ENCODE results near the gene DYRK2. TPM values are rescaled to one million over a fixed set of nuclear protein-coding genes. Genes with fewer than 3 reads are reported as not detected.

Gene DYRK2
- total RNA-seq, 2 donors from 2014 or later, result 22.5 to 35.3 TPM

DNA sequence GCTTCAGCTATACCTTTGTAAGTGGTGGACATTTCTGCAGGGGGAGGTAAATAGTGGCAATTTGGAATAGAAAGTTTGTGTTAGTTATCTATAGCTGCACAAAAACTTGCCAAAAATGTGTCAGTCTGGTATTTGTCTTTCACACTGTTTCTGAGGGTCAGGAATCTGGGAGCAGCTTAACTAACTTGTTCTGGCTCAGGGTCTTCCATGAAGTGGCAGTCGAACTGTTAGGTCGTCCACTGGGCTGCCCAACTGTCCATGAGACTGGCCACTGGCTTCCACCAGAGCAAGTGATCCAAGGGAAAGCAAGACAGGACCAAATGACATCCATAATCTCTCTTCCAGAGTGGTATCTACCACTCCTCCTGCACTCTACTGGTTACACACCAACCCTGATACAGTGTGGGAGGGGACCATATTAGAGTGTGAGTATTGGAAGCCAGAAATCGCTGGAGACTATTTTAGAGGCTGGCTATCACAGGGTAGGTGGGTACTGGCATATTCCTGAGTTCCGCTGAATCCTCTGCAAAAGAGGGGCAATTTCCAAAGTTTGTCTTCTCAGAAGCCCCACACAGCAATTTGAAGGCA is 60.9 kb downstream of the DYRK2 start:
- Histone ChIP-seq H3K4me3 (no peak overlapping the region), H3K36me3 (no peaks in the 10 kb centered on the region), H3K9me3 (no peaks in the 10 kb centered on the region), H3K27ac (no peak overlapping the region), H3K27me3 (replicated peaks; ENCODE audit: insufficient read depth) (no peaks in the 10 kb centered on the region), H3K4me1 (ENCODE audit: control insufficient read depth in 1 of 2, low read depth in 2 of 2) (peaks cover 0 to 8% of the 10 kb centered on the region in 2 donors)
- ATAC-seq (ENCODE audit: insufficient number of reproducible peaks, low FRiP score, low read depth) (no peak), DNase-seq (ENCODE audit: low spot score) (no peak)
- no peak for TF ChIP-seq CTCF (IDR thresholded peaks at IDR 0.05)

GRCh38 chr12:67710582-67710981 is 62.0 kb downstream of the DYRK2 start:
- Histone ChIP-seq H3K4me1 (ENCODE audit: control insufficient read depth in 1 of 2, low read depth in 2 of 2) (peaks cover 0 to 8% of the 10 kb centered on the region in 2 donors), H3K36me3 (no peaks in the 10 kb centered on the region), H3K4me3 (no peak overlapping the region), H3K9me3 (no peaks in the 10 kb centered on the region), H3K27me3 (replicated peaks; ENCODE audit: insufficient read depth) (no peaks in the 10 kb centered on the region), H3K27ac (no peak overlapping the region)
- TF ChIP-seq CTCF (IDR thresholded peaks at IDR 0.05), result no peak
- ATAC-seq (ENCODE audit: insufficient number of reproducible peaks, low FRiP score, low read depth), result no peak
- no peak for DNase-seq (ENCODE audit: low spot score)

GRCh38 chr12:67712011-67712410 is 63.5 kb downstream of the DYRK2 start:
- no peak for TF ChIP-seq CTCF (IDR thresholded peaks at IDR 0.05)
- H3K4me3 ChIP-seq, result no peak overlapping the region
- no peaks in the 10 kb centered on the region for H3K9me3 ChIP-seq
- no peak for DNase-seq (ENCODE audit: low spot score)
- no peak for ATAC-seq (ENCODE audit: insufficient number of reproducible peaks, low FRiP score, low read depth)
- no peaks in the 10 kb centered on the region for H3K27me3 ChIP-seq (replicated peaks; ENCODE audit: insufficient read depth)
- H3K27ac ChIP-seq, result no peak overlapping the region
- peaks cover 9 to 15% of the 10 kb centered on the region in 2 donors for H3K4me1 ChIP-seq (ENCODE audit: control insufficient read depth in 1 of 2, low read depth in 2 of 2)
- H3K36me3 ChIP-seq, result no peaks in the 10 kb centered on the region

DNA sequence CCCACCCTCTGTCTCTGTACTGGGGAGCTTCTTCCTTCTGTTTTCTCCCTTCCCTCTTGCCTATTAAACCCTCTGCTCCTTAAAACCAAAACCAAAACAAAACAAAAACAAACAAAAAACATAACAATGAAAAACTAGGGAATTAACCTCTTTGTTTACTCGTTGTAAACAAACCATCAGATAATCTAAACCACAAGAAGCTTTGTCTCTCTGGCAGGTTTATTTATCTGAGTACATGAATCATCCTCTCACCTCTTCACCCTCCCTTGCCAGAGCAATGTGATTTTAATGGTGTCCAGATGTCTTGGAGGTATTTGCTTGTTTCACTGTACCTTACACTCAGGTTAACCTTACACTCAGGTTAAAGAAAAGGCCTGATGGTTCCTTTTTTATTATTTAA is 66.1 kb downstream of the DYRK2 start:
- Histone ChIP-seq H3K27me3 (replicated peaks; ENCODE audit: insufficient read depth) (no peaks in the 10 kb centered on the region), H3K27ac (no peak overlapping the region), H3K36me3 (no peaks in the 10 kb centered on the region), H3K4me1 (ENCODE audit: control insufficient read depth in 1 of 2, low read depth in 2 of 2) (peaks cover 14 to 18% of the 10 kb centered on the region in 2 donors), H3K4me3 (no peak overlapping the region), H3K9me3 (no peaks in the 10 kb centered on the region)
- DNase-seq (ENCODE audit: low spot score) (no peak), ATAC-seq (ENCODE audit: insufficient number of reproducible peaks, low FRiP score, low read depth) (no peak)
- no peak for TF ChIP-seq CTCF (IDR thresholded peaks at IDR 0.05)
